Activated T-cell treated with anti-CD3 and anti-CD28 coated beads for 48 hours (primary cell): ENCODE data around the gene TEAD2.
"Not testable (repeated sequence)": the region's sequence is repeated elsewhere in the genome, so short reads cannot be mapped to it uniquely, and the experiment has no call there.

Experiments
- DNase-seq: peaks from one replicate; pipeline ENCODE4 v3.0.0-alpha.2; 2020; ENCODE audit warnings: low read depth

TEAD2 gene

DNA sequence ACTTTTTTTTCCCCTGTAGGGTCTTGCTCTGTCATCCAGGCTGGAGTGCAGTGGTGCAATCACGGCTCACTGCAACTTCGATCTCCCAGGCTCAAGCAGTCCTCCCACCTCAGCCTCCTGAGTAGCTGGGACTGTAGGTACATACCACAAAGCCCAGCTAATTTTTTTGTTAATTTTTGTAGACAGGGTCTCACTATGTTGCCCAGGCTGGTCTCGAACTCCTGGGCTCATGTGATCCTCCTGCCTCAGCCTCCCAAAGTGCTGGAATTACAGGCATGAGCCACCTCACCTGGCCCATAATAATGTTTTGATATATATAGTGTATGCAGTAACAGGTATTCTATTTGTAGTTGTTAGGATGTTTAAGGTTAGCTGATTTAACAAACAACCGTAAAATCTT lies 31.0 kb downstream of the TEAD2 start:
- DNase-seq, result not testable (repeated sequence)

DNA sequence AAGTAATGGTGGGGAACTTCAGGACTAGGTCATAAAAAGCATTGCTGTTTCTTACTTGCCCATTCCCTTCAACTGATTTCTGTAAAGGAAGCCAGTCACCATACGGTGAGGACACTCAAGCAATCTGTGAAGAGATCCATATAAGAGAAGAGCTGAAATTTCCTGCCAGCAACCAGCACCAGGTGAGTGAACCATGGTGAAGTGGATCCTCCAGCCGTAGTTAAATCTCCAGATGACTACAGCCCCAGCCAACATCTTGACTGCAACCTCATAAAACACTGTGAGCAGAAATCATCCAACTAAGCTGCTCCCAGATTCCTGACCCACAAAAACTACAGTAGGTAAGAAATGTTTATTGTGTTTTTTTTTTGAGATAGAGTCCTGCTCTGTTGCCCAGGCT lies 33.5 kb downstream of the TEAD2 start:
- no peak for DNase-seq

DNA sequence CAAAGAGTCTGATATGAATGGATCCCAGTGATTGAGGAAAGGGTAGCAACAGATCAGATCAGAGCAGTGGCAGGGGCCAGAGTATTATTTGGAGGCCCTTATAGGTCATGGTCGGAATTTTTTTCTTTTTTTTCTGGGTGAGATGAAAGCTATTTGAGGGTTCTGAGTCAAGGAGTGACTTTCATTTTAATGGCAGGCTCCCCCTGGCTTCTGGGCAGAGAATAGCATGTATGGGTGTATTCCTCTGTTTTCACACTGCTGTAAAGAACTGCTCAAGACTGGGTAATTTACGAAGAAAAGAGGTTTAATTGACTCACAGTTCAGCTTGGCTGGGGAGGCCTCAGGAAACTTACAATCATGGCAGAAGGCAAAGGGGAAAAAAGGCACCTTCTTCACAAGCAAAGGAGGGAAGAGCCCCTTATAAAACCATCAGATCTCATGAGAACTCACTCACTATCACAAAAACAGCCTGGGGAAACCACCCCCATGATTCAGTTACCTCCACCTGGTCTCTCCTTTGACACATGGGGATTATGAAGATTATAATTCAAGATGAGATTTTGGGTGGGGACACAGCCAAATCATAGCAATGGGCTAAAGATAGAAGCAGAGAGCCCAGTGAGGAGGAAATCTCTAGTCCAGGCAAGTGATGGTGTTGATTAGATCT lies 34.2 kb downstream of the TEAD2 start:
- peak; percentile 33 for DNase-seq

DNA sequence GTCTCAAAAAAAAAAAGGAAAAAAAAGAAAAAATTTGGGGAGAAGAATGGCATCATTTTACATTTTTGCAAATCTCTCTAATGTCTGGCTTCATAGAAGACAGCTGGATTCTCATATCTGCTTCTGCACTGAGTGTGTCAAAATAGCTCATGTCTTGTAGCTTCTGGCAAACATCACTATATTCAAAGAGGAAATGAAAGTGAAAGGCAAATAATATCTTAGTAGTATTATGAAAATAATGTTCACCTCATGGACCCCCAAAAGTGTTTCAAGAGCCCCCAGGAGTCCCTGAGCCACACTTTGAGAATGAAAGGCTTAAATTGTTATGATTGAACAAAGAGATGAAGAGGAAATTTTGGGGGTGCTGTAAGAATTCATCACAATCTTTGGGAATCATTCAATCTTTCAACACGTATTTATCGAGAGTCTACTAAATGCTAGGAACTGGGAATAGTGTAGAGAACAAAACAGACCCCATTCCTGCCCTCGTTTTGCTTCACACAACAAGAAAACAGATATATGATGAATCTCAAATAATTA lies 36.0 kb downstream of the TEAD2 start:
- no peak for DNase-seq

DNA sequence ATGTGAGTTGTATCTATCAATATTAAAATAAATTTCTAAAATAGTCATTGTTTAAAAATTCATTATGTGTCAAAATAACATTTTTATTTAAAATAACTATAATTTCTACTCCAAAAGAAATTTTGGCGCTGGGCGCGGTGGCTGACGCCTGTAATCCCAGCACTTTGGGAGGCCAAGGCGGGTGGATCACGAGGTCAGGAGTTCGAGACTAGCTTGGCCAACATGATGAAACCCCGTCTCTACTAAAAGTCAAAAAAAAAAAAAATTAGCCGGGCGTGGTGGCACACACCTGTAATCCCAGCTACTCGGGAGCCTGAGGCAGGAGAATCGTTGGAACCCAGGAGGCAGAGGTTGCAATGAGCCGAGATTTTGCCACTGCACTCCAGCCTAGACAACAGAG lies 36.5 kb downstream of the TEAD2 start:
- not testable (repeated sequence) for DNase-seq

DNA sequence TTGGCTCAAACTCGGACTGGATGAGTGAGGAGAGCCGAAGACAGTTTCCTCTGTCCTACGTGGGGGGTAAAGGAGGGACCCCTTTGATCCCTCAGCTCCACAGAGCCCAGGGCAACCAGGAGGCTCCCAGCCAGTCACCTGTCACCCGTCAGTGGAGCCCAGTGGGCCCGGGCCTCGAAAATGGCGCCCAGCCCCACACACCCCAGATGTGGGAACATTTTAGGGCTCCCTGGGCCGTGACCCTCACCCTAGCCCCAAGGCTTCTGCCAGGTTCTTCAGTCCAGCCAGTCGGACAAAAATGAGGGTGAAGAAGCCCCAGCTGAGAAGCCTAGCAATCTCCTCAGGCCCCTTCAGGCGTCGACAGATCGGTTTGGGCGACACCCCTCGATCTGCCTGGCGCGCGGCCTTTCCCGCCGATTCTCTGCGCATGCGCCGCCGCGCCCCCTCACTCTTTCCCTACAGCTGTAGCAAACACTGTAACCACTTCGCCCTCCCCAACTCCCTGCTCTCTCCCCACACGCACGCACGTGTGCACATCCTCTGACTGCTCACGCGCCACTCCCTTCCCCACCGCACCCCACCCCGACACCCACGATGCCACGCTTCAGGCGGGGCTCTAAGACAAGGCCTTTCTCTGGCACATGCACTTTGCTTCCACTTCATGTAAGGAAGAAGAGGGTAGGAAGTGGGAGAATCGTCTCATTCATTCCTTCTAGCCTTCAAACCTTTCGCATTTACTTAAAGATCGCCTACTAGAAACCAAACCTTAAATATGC lies 37.2 kb downstream of the TEAD2 start, which contains the start of gene SLC6A16:
TSS of gene SLC6A16 (minus strand) at position 391 of the 776 bp plus-strand sequence. CDS start 13,844 bp downstream, outside the sequence.
- no peak for DNase-seq

DNA sequence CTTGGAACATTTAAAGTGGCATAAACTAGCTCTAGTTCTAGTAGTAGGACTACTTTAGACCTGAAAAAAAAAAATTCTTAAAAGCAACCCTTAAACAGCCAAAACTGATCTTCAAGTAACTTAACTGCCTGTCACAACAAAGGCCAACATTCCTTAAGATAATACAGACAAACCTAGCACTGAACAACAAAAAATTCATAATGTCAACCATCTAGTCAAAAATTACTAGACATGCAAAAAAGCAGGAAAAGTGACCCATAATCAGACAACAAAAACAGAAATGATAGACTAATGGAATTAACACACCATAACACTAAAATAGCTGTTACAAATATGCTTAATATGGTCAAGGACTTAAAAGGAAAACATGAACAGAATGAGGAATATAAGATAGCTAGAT lies 43.9 kb downstream of the TEAD2 start:
- DNase-seq, result no peak

DNA sequence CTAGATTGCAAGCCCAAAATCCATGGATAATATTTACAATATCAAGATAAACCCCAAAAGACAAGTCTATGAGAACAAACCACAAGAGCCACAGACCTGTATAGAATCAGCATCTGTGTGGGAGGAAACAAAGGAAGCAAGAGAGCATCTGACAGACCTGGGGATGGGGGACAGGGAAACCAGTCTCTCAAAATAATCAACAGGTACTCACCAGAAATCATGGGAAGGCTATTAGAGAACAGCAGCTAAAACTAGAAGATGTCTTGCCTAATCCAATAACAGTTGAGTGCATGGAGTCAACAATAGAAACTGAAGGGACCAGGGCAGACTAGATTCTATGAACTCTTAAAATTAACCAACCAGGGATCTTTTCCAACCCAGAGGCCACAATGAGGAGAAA lies 45.9 kb downstream of the TEAD2 start:
- no peak for DNase-seq

DNA sequence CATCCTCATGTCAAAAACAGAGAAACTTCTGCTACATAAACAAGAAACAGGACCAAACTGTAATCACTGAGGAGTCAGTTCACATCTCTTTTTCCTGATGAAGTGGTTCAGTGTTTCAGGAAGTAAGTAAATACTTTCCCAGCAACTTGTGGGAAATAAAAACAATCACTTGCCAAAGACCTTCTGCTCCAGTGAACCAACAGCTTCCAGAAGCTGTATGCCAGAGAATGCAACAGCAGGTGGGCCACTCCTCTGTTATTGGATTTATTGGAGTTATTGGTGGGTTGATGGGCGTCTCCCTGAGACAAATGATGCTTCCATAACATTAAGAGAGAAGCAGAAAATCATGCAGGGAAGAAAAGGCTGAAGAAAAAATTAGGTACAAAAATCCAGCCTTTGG lies 47.1 kb downstream of the TEAD2 start:
- no peak for DNase-seq

DNA sequence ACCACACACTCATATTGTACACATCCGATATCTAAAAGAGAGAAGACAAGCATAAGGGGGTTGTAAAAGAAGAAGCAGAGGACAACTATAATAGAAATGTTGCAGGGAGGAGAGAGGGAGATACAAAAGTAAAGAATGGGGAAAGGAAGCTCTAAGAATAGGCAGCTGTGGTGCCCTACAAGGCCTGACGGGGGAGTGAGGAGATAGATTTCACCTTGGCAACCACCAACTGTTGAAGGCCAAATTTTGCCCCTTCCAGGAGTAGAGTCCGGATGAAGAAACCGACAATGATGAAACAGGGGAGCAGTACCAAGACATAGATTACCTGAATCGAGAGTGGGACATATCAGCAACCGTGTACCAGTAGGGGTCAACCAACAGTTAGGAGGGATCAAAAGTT lies 53.1 kb downstream of the TEAD2 start:
- DNase-seq, result no peak

DNA sequence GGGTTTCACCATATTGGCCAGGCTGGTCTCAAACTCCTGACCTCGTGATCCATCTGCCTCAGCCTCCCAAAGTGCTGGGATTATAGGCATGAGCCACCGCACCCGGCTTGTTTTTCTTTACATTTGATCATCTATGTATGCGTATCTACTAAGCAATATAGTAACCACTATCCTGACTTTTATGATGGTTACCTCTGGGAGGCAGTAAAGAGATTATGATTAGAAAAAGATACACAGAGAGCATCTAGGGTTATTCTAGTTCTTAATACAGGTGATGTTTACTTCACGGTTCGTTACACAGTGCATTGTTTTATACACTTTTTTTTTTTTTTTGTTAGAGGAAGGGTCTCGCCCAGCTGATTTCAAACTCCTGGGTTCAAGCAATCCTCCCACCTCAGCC lies 55.5 kb downstream of the TEAD2 start:
- not testable (repeated sequence) for DNase-seq

DNA sequence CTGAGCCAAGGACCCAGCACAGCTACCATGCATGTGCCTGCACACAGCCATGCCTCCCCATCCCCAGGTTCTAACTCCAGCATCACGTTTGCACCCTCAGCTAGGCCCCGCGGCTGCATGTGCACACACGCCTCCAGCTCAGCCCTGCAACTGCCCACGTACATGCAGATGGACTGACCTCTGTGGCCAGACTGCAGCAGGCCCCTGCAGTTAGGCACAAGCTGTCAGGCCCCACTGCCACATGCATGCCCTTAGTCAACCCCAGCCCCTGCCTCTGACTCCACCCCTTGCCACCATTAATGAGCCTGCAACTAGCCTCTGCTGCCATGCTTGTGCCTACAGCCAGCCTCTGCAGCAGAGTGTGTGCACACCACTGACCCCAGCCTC lies 60.4 kb downstream of the TEAD2 start:
- DNase-seq, result no peak

DNA sequence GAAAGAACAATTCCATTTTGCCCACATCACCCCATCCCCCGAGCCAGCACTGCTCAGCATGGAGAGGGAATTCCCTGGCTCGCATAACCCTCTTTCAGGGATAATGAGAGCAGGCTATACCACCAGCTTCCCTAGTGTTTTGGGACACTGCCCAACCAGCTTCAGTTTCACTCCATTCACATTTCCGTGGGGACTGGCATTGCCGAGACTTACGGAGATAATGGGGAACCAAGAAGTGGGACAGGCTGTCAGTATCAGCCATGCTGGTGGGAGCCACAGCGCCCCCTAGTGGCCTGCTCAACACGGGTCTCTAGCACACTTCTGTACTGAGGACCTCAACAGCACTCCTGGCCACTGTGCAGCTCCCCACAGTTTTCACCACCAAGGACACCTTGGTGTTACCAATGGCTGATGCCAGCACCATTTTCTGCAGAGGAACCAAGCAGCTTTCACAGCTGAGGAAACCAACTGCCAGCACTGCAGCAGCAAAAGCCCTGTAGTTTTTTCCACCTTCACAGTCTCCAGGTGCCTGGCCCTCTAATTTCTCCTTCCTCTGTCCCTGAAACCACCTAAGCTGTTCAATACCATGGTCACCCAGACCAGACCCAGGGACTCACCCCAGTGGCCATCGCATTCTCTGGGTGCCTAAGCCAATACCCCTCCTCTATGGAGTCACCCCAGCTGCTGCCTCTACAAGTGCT lies 60.9 kb downstream of the TEAD2 start:
- peak; percentile 76 for DNase-seq

DNA sequence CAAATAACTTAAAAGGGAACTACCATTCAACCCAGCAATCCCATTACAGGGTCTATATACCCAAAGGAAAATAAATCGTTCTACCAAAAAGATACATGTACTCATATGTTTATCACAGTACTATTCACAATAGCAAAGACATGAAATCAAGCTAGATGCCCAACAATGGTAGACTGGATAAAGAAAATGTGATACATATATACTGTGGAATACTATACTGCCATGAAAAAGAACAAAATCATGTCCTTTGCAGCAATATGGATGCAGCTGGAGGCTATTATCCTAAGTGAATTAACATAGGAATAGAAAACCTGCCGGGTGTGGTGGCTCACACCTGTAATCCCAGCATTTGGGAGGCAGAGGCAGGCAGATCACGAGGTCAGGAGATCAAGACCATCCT lies 63.6 kb downstream of the TEAD2 start:
- not testable (repeated sequence) for DNase-seq

DNA sequence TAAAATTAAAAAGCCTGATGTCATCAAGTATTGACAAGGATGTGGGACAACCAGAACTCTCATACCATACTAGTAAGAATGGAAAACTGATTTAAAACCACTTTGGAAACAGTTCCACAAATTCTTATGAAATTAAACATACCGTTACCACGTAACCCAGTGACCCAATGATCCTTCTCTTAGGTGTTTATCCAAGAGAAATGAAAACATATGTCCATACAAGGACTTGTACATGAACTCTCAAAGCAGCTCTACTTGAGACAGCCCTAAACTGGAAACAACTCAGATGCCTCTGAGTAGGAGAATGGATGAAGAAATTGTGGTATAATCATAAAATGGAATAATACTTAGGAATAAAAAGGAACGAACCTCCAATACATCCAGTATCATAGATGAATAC lies 64.8 kb downstream of the TEAD2 start:
- DNase-seq, result no peak

DNA sequence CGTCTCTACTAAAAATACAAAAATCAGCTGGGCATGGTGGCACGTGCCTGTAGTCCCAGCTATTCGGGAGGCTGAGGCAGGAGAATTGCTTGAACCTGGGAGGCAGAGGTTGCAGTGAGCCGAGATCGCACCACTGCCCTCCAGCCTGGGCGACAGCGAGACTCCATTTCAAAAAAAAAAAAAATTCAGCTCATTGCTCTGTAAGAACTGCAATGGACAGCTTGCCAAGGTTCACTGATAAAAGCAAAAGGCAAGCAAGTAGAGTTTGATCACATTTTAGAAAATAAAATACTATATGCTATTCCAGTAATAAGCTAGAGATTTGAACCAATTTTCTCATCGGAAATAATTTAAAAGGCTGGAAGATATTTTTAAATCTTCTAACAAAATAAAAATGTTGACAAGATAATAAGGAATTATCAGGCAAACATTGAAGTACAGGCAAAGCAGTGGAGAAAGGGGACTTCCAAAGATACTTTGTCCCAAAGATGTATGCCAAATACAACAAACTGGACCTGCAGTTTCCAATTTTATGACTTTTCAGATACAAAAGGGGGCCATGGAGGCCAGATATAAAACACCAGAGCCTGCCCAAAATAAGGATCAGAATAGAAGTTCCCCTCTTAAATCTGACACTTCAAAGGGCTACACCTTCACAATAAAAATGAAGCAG lies 66.9 kb downstream of the TEAD2 start:
- DNase-seq, result no peak

DNA sequence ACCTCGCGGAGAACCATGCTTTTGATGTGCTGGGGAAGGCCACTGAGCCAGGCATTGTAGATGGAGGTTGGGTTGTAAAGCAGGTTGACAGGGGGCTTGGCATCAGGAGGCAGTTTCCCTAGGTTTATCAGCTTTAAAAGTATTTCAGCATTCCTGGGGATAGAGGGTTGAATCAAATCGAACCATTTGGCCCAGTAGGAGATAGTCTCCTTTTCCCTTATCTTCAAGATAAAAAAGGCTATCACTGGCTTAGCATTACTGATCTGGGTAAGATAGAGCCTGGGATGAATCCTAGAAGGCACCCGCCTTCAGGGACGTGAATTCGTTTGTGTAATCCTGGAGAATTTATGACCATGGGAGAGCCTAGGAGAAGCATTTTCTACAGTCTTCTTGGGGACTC lies 67.8 kb downstream of the TEAD2 start:
- DNase-seq, result no peak
